ENCODE results near the gene EXOC6. TPM values are rescaled to one million over a fixed set of nuclear protein-coding genes. Genes with fewer than 3 reads are reported as not detected.
"Not testable (repeated sequence)": the region's sequence is repeated elsewhere in the genome, so short reads cannot be mapped to it uniquely, and the experiment has no call there.

EXOC6 gene
- total RNA-seq, 1 experiment from 2014 or later = 37.7 TPM

- DNase-seq (ENCODE audit: extremely low read depth, low read depth) = not testable (repeated sequence)
Observed at GRCh38 chr10:93101148-93101547, 252.8 kb downstream of the EXOC6 start.

DNA sequence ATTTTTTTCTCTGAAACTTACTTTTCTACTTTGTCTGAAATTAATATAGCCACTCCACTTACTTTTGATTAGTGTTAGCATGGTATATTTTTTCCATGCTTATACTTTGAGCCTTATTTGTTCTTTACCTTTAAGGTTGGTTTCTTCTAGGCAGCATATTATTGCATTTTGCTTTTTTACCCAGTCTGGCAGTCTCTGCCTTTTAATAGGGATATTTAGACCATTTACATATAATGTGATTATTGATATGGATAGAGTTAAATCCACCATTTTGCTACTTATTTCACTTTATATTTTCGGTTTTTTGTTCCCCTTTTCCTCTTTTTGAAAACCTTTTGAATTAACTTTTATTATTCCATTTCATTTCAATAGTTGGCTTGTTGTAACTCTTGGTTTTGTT lies 255.6 kb downstream of the EXOC6 start:
- no peak for DNase-seq (ENCODE audit: extremely low read depth, low read depth)

- DNase-seq (ENCODE audit: extremely low read depth, low read depth) = no peak
Observed at GRCh38 chr10:93106631-93107072, 258.3 kb downstream of the EXOC6 start.

Small RNA genes lying within 50 kb of the gene (small RNA-seq; reads per million reads assigned to genes)
- 0 reads per million in 2 experiments for gene AL392103.1

Other genes starting within 250 kb of the EXOC6 start
- gene HHEX, start 158.6 kb upstream of the EXOC6 start, total RNA-seq (2014; rRNA removed; shearing (Covaris generic)) = 21.6 and 23.5 TPM in 2 replicates
- gene CYP26C1, start 212.3 kb downstream of the EXOC6 start, total RNA-seq (2014; rRNA removed; shearing (Covaris generic)) = 0.10 and 0.23 TPM in 2 replicates
- not detected in 2 replicates for gene CYP26A1, start 225.4 kb downstream of the EXOC6 start, total RNA-seq (2014; rRNA removed; shearing (Covaris generic))

All from NCI-H460 (cell line).